HG02759 (cell line): ENCODE measurements around the gene SERPINA12.

Experiments used
- ATAC-seq: cut with Tn5 transposase; IDR thresholded peaks from one replicate; pipeline ENCODE4 v1.9.1; 2021; ENCODE audit warnings: mild to moderate bottlenecking, moderate library complexity; ENCODE audit not compliant: unreplicated experiment

The SERPINA12 gene

GRCh38 chr14:94441531-94442205 lies 67.6 kb downstream of the SERPINA12 start:
- no peak for ATAC-seq

DNA sequence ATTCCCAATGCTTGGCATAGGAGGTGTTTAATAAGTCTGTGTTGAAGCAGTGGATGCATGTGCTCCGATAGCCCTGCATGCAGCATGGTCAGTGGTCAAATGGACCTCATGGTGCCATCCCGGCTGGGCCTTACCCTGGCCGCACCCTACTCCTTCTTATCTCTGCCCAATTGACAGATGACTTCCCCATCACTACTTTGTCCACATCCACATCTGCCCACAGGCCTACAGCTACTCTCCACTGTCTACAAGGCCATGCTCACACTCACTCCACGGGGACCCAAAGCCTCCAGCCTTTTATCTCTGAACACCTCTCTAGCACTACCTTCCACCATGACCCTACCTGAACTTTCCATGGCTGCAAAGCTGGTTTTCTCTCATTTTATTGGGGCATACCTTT lies 68.1 kb downstream of the SERPINA12 start:
- no peak for ATAC-seq

- no peak for ATAC-seq
Observed at GRCh38 chr14:94439453-94440057, 69.7 kb downstream of the SERPINA12 start.
